HEK293T (cell line): ENCODE results near the gene PTPRD.

Experiments
- CTCF ChIA-PET: fragments of 350-600 bp; formaldehyde crosslinking; extraction: SDS; loops from one replicate; lab custom pipeline; 2021; ENCODE audit warnings: antibody characterized with exemption, inconsistent platforms; lab: Yijun Ruan, JAX
- POLR2A ChIA-PET: fragments of 350-600 bp; formaldehyde crosslinking; extraction: SDS; loops from one replicate; lab custom pipeline; 2020; ENCODE audit warnings: antibody characterized with exemption, inconsistent platforms; lab: Yijun Ruan, JAX
- DNase-seq: peaks from one replicate; pipeline ENCODE4 v3.0.0; 2012; ENCODE audit warnings: mixed read lengths; ENCODE audit errors: extremely low spot score
- ARNT ChIP-seq: fragments of 450-650 bp; IDR thresholded peaks from 2 replicates; pipeline ENCODE4 v1.6.1; 2017; ENCODE audit warnings: mild to moderate bottlenecking
- BHLHE40 ChIP-seq: fragments of 450-650 bp; IDR thresholded peaks from 2 replicates; pipeline ENCODE4 v1.6.1; 2016; ENCODE audit warnings: mild to moderate bottlenecking, moderate library complexity, borderline replicate concordance
- CTBP1 ChIP-seq: fragments of 450-650 bp; IDR thresholded peaks from 2 replicates; pipeline ENCODE4 v1.6.1; 2016; ENCODE audit warnings: borderline replicate concordance
- ELF4 ChIP-seq: fragments of 450-650 bp; IDR thresholded peaks from 2 replicates; pipeline ENCODE4 v1.6.1; 2017; ENCODE audit warnings: antibody characterized with exemption
- FOXA1 ChIP-seq: fragments of 450-650 bp; IDR thresholded peaks from 2 replicates; pipeline ENCODE4 v1.6.1; 2016; ENCODE audit warnings: mild to moderate bottlenecking
- FOXK2 ChIP-seq: fragments of 450-650 bp; IDR thresholded peaks from 2 replicates; pipeline ENCODE4 v1.6.1; 2016; ENCODE audit warnings: mild to moderate bottlenecking
- FOXM1 ChIP-seq: fragments of 450-650 bp; IDR thresholded peaks from 2 replicates; pipeline ENCODE4 v1.6.1; 2017; ENCODE audit warnings: mild to moderate bottlenecking, borderline replicate concordance
- HDGF ChIP-seq: fragments of 450-650 bp; IDR thresholded peaks from 2 replicates; pipeline ENCODE4 v1.6.1; 2017; ENCODE audit warnings: antibody characterized with exemption, borderline replicate concordance
- L3MBTL2 ChIP-seq: fragments of 450-650 bp; conservative IDR thresholded peaks from 2 replicates; pipeline ENCODE4 v1.6.1; 2016; ENCODE audit warnings: mild to moderate bottlenecking
- LEF1 ChIP-seq: fragments of 450-650 bp; IDR thresholded peaks from 2 replicates; pipeline ENCODE4 v1.6.1; 2017; ENCODE audit warnings: mild to moderate bottlenecking, borderline replicate concordance
- NFRKB ChIP-seq: fragments of 450-650 bp; IDR thresholded peaks from 2 replicates; pipeline ENCODE4 v1.6.1; 2016; ENCODE audit warnings: mild to moderate bottlenecking, moderate library complexity
- SP1 ChIP-seq: fragments of 450-650 bp; IDR thresholded peaks from 2 replicates; pipeline ENCODE4 v1.6.1; 2017
- SUZ12 ChIP-seq: fragments of 450-650 bp; IDR thresholded peaks from 2 replicates; pipeline ENCODE4 v1.6.1; 2016; ENCODE audit warnings: mild to moderate bottlenecking
- TARDBP ChIP-seq: fragments of 450-650 bp; IDR thresholded peaks from 2 replicates; pipeline ENCODE4 v1.6.1; 2016
- ZNF384 ChIP-seq: fragments of 450-650 bp; IDR thresholded peaks from 2 replicates; pipeline ENCODE4 v1.6.1; 2016
- TF ChIP-seq, protein P1 (sequence below): fragments of 450-650 bp; IDR thresholded peaks from 2 replicates; pipeline ENCODE4 v1.6.1; 2016

PTPRD gene

DNA sequence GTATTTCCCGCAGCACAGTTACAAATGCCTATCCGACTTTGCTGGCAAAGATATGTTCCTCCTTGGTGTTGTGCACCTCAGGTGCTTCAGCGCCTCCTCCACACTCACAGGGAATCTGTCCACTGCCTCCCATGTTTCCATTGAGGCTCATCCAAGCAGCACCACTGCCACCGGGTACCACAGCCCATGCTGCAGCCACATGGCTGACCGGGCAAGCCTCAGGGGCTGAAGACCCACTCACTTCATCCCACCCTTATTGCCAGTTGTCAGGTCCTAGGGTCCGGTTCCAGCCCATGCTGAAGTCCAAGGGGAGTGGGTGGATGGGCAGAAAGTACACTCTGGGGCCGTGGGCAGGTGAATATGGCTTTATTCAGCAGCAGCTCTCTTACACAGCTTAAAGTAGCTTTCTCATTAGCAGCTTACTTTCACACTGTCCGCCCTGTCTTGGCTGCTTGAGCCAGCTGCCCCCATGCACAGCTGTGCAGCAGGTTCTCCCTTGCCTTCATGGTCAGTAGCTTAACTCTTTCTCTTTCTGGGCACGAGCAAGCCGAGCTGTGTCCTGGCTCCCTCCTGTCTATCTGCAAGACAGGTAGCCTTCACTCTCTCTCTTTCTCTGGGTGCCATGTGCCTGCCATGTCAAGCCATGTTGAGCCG, 1052.3 kb downstream of the PTPRD start:
- no peak for DNase-seq
- TF ChIP-seq TARDBP: no peak
- no peak for TF ChIP-seq CTBP1
- TF ChIP-seq FOXM1: no peak
- TF ChIP-seq BHLHE40: no peak
- no peak for TF ChIP-seq LEF1
- no peak for TF ChIP-seq SP1
- no peak for TF ChIP-seq HDGF
- TF ChIP-seq ZNF384: no peak
- TF ChIP-seq SUZ12: no peak
- TF ChIP-seq, protein P1, sequence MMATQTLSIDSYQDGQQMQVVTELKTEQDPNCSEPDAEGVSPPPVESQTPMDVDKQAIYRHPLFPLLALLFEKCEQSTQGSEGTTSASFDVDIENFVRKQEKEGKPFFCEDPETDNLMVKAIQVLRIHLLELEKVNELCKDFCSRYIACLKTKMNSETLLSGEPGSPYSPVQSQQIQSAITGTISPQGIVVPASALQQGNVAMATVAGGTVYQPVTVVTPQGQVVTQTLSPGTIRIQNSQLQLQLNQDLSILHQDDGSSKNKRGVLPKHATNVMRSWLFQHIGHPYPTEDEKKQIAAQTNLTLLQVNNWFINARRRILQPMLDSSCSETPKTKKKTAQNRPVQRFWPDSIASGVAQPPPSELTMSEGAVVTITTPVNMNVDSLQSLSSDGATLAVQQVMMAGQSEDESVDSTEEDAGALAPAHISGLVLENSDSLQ: no peak
- no peak for TF ChIP-seq ARNT
- no peak for TF ChIP-seq FOXK2
- no peak for TF ChIP-seq L3MBTL2
- no peak for TF ChIP-seq ELF4
- no peak for TF ChIP-seq NFRKB
- CTCF ChIA-PET: no interaction called here
- POLR2A ChIA-PET: no interaction called here

DNA sequence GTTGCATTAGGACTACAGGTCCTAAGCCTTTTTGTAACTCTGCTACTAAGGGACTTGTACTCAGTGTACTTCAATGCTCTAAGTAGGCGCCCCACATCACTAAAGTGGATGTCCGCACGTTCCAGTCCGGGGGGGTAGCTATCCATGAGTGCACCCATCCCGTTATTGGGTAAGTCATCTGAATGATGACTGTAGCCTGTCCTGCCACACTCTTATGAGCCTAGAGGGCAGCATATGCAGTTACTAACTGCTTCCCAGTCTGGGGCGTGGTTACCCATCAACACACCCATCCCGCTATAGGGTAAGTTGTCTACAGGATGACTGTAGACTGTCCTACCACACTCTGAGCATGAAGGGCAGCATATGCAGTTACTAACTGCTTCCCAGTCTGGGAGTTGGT, 1053.9 kb downstream of the PTPRD start:
- no peak for DNase-seq
- ChIA-PET POLR2A (no interaction called here), CTCF (no interaction called here)
- TF ChIP-seq SP1 (no peak), L3MBTL2 (no peak), HDGF (no peak)

DNA sequence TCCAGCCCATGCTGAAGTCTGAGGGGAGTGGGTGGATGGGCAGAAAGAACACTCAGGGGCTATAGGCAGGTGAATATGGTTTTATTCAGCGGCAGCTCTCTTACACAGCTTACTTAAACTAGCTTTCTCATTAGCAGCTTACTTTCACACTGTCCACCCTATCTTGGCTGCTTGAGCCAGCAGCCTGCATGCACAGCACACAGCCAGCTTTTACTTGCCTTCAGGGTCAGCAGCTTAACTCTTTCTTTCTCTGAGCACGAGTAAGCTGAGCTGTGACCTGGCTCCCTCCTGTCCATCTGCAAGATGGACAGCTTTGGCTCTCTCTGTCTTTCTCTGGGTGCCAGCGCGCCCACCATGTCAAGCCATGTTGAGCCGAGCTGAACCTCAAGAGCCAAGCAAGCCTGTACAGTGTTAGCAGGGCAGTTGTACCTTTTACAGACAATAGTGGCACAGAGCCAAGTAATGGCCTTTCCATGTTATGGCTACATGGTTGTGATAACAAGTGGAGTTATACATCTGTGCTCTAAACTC, 1054.9 kb downstream of the PTPRD start:
- ChIA-PET POLR2A (no interaction called here), CTCF (no interaction called here)
- TF ChIP-seq BHLHE40 (no peak), L3MBTL2 (no peak), ELF4 (no peak), FOXA1 (no peak), CTBP1 (no peak), FOXM1 (no peak), ZNF384 (no peak), HDGF (no peak), LEF1 (no peak), FOXK2 (no peak), NFRKB (no peak), SUZ12 (no peak), ARNT (no peak), TARDBP (no peak), SP1 (no peak)
- TF ChIP-seq, protein P1: no peak
- DNase-seq: no peak

DNA sequence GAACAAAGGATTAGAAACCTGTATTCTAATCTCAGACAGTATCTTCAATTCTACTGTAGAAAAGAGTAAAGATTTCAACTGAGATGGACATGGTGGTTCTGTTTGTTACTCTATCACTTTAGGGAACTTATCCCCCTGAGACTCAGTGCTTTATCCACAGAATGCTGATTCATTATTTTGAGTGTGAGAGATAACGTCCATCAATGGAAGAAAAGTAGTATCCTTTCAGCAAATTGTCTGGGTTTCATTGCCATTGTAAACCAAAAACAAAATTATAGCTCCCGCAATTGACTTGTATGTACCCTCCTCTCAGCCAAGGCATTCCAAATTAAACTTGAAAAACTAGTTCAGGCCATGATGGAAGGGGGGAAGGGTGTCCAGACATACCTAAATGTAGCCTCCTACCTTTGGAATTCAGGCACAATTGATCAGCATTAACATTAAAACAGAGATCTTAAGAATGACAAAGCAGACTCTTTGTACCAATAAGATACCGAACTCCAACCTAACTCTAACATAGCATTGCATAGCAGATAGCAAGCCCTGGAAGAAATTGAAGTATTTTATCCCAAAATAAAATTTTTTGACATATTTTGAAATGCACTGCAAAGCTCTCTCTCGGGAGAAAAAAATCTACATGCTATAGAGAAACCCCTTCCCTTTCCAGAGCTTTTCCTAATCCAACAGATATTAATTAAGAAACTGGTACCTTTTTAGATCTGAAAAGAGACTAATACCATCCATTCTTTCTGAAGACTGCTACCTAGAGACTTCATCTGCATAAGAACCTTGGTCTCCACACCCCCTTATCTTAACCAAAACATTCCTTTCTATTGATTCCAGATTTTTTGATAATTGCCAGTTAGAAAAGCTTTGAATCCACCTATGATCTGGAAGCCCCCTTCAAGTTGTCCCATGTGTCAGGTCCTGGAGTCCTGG, 1055.7 kb downstream of the PTPRD start:
- no peak for DNase-seq

DNA sequence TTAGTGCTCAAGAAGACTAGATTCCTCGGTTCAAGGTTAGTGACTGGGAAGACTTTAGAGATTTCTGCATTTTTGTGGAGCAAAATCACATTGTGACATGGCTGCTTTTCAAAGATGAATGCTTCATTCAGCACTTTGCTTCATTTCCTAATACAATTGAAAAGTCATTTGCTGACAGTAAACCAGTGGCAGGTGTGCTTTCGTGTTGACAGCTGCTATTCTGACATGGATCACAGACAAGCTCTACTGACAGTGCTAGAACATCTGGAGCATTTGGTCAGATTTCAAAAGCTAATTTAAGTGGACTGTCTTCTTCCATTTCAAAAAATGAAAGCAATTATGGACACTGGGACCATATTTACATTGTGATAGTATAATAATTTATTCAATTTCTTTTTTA, 1060.1 kb downstream of the PTPRD start:
- TF ChIP-seq BHLHE40: no peak
- TF ChIP-seq TARDBP: no peak
- no peak for TF ChIP-seq L3MBTL2
- TF ChIP-seq NFRKB: no peak
- TF ChIP-seq, protein P1: no peak
- TF ChIP-seq SUZ12: no peak
- no peak for TF ChIP-seq CTBP1
- TF ChIP-seq FOXM1: no peak
- no peak for TF ChIP-seq ZNF384
- TF ChIP-seq LEF1: no peak
- TF ChIP-seq FOXK2: no peak
- DNase-seq: no peak
- POLR2A ChIA-PET: no interaction called here
- CTCF ChIA-PET: no interaction called here

More for the DNA sequence above, 1055.7 kb downstream of the PTPRD start:
- no peak for TF ChIP-seq FOXK2
- POLR2A ChIA-PET: no interaction called here
- CTCF ChIA-PET: no interaction called here

DNA sequence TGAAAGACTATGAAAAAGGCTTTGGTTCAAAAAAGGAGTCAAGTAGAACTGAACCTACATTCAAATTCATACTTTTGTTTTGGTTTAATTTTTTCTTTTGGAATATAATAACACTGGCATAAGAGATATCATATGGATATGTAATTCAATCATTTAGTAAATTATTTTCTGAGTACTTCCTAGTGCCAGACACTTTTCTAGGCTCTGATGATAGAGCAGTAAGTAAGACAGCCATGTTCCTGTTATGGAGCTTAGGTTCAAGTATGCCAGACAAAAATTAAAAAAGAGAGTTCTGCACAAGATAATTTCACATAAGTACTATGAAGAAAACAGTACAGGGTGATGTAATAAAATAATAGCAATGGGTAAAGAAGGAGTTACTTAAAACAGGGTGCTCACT, 1074.0 kb downstream of the PTPRD start:
- POLR2A ChIA-PET: no interaction called here
- TF ChIP-seq, protein P1: no peak
- TF ChIP-seq L3MBTL2 (no peak), CTBP1 (no peak), ARNT (no peak), ZNF384 (no peak), FOXK2 (no peak), SUZ12 (no peak), HDGF (no peak), BHLHE40 (no peak), LEF1 (no peak), FOXM1 (no peak), NFRKB (no peak), ELF4 (no peak), SP1 (no peak), FOXA1 (no peak), TARDBP (no peak)
- DNase-seq: no peak
- CTCF ChIA-PET: no interaction called here
